NT2/D1 (cell line): ENCODE measurements around the gene SLC47A1.

ENCODE experiments used
- SUZ12 ChIP-seq: IDR thresholded peaks from 2 replicates; pipeline ENCODE4 v1.6.1; 2011; ENCODE audit not compliant: insufficient read length, insufficient read depth; ENCODE audit errors: extremely low read depth
- YY1 ChIP-seq: IDR thresholded peaks from 2 replicates; pipeline ENCODE4 v1.6.1; 2011; ENCODE audit not compliant: insufficient read length, insufficient read depth
- ZNF274 ChIP-seq: IDR thresholded peaks from 2 replicates; pipeline ENCODE4 v1.6.1; 2011; ENCODE audit warnings: mild to moderate bottlenecking, low read depth, low read length

DNA sequence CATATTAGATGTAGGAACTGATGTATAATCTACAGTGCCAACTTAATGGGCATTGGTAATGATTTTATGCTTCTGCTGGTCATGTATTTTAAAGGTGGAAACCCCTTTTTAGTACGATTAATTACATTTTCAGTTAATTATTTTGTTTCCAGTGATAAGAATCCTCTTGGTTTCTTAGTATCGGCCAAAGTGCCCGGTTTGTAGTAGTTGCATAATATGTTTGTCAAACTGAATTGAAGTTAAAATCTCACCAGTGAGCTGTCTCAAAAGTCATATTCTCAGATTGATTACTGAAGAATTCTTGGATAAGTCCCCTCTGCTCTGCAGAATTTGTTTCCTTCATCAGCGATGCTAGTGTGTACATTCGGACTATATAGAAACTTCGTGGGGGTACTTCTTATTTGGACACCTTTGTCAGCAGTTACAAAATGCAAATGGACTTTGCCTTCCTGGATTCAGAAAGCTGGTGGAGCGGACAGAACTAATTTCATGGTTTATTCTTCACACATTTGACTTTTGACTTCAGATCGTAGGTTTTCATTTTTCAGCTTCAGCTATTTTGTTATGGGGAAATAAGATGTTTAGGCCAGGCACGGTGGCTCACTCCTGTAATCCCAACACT, 28.2 kb downstream of the SLC47A1 start:
- TF ChIP-seq YY1 (no peak), ZNF274 (no peak), SUZ12 (no peak)
